Activated T-cell treated with anti-CD3 and anti-CD28 coated beads, Interleukin-2, amount 50 U/mL, for 1 hour (primary cell): ENCODE results near the gene CD101.
"Not testable (repeated sequence)": the region's sequence is repeated elsewhere in the genome, so short reads cannot be mapped to it uniquely, and the experiment has no call there.

Experiments
- DNase-seq: peaks from one replicate; pipeline ENCODE4 v3.0.0-alpha.2; 2020

Gene CD101, protein sequence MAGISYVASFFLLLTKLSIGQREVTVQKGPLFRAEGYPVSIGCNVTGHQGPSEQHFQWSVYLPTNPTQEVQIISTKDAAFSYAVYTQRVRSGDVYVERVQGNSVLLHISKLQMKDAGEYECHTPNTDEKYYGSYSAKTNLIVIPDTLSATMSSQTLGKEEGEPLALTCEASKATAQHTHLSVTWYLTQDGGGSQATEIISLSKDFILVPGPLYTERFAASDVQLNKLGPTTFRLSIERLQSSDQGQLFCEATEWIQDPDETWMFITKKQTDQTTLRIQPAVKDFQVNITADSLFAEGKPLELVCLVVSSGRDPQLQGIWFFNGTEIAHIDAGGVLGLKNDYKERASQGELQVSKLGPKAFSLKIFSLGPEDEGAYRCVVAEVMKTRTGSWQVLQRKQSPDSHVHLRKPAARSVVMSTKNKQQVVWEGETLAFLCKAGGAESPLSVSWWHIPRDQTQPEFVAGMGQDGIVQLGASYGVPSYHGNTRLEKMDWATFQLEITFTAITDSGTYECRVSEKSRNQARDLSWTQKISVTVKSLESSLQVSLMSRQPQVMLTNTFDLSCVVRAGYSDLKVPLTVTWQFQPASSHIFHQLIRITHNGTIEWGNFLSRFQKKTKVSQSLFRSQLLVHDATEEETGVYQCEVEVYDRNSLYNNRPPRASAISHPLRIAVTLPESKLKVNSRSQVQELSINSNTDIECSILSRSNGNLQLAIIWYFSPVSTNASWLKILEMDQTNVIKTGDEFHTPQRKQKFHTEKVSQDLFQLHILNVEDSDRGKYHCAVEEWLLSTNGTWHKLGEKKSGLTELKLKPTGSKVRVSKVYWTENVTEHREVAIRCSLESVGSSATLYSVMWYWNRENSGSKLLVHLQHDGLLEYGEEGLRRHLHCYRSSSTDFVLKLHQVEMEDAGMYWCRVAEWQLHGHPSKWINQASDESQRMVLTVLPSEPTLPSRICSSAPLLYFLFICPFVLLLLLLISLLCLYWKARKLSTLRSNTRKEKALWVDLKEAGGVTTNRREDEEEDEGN

GRCh38 chr1:117001254-117001927 lies at the start of gene CD101:
Gene CD101, plus strand, starts transcription at chr1:117001760. Its CDS starts 58 bp downstream, at chr1:117001818.
- DNase-seq, result no peak

- DNase-seq, result no peak
Observed at GRCh38 chr1:116952738-116953275, 48.8 kb upstream of the CD101 start.

- no peak for DNase-seq
Observed at GRCh38 chr1:116954440-116954839, 47.1 kb upstream of the CD101 start.

DNA sequence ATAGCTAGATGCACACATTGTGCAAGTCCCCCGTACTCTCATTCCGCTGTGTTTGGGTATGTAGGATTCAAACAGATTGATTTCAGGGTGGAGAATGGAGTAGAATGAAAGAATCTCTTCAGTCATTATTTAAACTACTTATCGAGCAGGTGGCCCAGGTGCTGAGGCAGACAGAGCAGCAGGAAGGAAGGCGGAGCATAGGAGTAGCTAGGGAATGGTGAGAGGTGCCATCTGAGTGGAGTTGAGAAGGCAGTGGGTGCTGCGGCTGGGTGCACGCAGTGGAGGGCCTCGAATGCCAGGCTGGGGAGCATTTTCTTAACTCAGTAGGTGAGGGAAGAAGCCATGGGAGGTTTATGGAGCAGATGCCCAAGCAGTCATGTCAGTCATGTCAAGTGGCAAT lies 45.2 kb upstream of the CD101 start:
- DNase-seq, result no peak

DNA sequence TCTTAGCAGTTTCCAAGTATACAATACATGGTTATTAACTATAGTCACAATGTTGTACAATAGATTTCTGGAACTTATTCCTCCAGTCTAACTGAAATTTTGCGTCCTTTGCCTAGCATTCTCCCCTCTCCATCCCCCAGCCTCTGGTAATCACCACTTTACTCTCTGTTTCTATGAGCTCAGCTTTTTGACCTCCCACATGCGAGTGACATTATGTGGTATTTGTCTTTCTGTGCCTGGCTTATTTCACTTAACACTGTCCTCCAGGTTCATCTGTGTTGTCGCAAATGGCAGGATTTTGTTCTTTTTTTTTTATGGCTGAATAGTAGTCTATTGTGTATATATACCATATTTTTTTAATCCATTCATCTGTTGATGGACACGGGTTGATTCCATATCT lies 43.9 kb upstream of the CD101 start:
- no peak for DNase-seq

DNA sequence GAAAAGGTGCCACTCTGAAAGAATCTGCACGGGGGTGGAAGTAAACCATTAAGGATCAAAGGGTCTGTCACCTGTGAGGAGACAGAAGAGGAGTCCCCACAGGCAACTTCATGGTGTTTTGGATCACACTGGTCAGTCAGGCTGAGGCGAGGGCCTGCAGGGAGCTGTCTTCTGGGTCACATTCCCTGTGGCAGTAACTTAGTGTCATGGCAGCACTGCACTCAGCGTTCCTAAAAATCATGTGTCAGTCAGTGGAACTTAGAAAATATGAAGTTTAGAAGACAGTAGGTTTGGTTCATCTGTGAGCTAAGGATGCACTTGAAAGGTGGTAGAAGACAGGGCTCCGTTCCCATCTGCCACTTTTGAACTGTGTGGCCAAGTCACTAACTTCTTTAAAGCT lies 43.5 kb upstream of the CD101 start:
- DNase-seq, result no peak

DNA sequence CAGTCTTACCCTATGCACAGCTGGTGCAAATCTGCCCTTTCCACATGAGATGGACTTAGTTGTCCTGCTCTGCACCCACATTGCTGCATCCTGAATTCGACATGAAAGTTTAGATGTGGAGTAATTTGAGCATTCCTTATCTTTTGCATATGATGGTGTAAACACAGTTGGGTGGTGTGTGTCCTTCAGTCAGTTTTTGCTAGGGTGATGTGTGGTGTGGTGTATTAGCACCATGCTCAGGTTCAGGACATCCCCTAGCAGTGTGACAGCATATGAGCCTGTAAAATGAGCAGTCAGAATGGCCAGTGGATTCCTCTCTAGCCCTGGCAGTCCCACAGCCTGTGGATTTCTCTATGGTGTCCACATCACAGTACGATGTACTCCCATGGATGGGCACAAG lies 42.6 kb upstream of the CD101 start:
- no peak for DNase-seq

GRCh38 chr1:116961606-116962005 lies 40.0 kb upstream of the CD101 start:
- no peak for DNase-seq

DNA sequence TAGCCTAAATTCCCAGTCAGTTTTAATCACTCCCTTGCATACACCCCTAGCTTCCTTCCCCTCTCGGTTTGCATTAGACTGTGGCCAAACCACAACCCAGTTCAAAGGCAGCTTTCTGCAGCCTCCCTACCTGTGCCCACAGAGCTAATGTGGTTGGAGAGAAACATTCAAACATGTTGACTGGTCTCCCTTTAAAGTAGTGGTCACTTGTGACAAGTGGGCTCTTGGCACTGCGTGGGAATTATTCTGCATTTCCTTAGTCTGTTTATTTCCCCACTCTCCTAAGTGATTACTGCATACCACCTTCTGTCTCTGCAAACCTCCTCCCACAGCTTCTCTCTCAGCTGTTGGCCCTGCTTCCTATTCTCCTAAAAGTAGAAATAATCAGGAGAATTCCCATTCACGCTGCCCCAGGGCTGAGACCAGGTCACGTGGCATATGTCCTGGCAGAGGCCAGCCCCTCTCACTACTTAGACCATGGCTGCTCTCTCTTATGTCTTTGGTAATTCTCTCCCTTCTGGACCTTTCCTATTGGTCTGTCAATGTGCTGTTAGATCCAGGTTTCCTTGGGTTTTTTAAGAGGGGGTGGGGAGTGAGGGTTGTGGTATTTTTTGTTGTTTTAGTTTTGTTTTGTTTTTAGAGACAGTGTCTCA lies 38.4 kb upstream of the CD101 start:
- DNase-seq, result no peak

DNA sequence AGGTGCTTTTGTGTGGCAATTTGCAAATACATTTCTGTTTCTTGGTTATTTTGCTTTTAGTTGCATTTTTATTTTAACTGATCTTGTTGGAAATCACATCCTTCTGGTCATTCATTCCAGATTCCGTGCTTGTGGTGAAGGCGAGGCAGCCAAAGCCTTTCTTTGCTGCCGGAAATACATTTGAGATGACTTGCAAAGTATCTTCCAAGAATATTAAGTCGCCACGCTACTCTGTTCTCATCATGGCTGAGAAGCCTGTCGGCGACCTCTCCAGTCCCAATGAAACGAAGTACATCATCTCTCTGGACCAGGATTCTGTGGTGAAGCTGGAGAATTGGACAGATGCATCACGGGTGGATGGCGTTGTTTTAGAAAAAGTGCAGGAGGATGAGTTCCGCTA lies 34.8 kb upstream of the CD101 start:
- DNase-seq, result no peak

DNA sequence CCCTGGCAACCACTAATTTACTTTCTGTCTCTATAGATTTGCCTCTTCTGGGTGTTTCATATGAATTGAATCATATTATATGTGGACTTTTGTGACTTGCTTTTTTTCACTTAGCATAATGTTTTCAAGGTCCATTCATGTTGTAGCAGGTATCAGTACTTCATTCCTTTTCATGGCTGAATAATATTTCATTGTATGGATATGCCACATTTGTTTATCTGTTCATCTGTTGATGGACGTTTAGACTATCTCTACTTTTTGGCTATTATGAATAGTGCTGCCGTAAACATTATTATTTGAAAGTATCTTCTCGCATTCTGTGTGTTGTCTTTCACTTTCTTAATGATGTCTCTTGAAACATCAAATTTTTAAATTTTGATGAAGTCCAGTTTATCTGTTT lies 32.8 kb upstream of the CD101 start:
- no peak for DNase-seq

DNA sequence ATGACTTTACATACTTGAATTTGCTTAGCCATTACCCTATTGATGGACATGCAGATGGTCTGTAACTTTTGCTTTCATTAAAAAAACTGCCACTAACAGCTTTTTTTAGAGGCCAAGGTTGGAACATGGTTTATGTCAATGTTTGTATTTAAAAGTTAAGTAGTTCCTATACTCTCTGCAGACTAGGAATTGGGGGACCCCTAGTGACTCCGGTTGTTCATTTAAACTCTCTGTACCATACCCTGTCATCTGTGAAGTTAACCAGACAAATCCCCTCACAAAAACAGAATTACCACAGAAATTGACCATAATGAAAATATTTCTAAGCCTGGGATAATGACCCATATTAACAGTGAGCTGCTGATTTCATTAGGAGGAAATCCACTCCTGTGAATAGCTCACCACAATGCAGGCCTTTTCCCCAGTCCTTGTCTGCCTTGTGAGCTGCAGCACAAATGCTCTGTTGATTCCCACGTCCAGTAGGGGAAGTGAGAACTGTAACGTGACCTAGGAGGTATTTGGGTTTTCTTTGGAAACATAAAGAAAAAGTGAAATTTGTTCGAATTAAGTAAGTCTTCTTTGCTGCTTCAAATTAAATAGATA lies 30.2 kb upstream of the CD101 start:
- DNase-seq, result no peak

- DNase-seq, result no peak
Observed at GRCh38 chr1:116971965-116972673, 29.4 kb upstream of the CD101 start.

- no peak for DNase-seq
Observed at GRCh38 chr1:116972674-116973030, 28.9 kb upstream of the CD101 start.

DNA sequence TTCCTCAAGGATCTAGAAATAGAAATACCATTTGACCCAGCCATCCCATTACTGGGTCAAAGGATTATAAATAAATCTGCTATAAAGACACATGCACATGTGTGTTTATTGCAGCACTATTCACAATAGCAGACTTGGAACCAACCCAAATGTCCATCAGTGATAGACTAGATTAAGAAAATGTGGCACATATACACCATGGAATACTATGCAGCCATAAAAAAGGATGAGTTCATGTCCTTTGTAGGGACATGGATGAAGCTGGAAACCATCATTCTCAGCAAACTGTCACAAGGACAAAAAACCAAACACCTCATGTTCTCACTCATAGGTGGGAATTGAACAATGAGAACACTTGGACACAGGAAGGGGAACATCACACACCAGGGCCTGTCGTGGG lies 21.3 kb upstream of the CD101 start:
- not testable (repeated sequence) for DNase-seq

- DNase-seq, result no peak
Observed at GRCh38 chr1:116981521-116982037, 20.0 kb upstream of the CD101 start.

DNA sequence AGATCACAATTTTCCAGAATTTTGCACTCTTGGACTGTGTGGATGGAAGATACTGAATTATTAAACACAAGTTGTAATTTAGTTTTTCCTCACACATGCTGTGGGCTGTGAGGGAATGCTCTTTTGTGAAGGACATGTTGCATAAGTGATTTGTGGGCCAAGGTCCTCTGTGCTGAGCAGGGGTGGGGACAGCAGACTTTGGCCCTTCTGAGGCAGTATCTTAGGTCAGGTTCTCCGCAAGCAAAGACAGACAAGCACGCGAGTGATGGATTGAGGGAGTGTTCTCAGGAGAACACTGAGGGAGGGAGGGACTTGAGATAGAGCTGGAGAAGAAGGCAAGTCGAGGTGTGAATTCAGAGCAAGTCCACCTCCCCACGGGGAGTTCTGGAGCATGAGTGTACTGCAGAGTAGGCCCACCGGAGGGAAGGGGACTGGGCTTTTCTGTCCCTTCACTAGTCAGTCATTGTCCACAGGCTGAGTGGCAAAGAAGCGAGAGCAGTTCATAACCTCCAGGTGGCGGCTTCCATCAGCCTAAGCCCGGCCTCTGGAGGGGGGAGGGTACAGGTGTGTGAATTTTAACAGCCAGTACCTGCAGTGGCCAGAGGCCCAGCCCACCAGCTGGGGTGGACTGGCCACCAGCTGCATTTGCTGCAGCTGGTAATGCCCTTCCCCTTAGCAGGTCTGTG lies 19.1 kb upstream of the CD101 start:
- no peak for DNase-seq

- no peak for DNase-seq
Observed at GRCh38 chr1:116983112-116983511, 18.4 kb upstream of the CD101 start.

- DNase-seq, result no peak
Observed at GRCh38 chr1:116983678-116984077, 17.9 kb upstream of the CD101 start.

GRCh38 chr1:116984406-116985160 lies 17.0 kb upstream of the CD101 start:
- DNase-seq, result no peak
